CD8-positive, alpha-beta memory T cell (primary cell): ENCODE measurements around the gene GNAI2. TPM values are rescaled to one million over a fixed set of nuclear protein-coding genes. Genes with fewer than 3 reads are reported as not detected.
"Not testable (repeated sequence)": the region's sequence is repeated elsewhere in the genome, so short reads cannot be mapped to it uniquely, and the experiment has no call there.

Source experiments
- CTCF ChIA-PET: fragments of 350-600 bp; sonication (Branson Sonifier 250); formaldehyde crosslinking; loops from one replicate; lab custom pipeline; 2021; ENCODE audit warnings: antibody characterized with exemption; lab: Charles Lee
- POLR2A ChIA-PET: fragments of 350-600 bp; sonication (Branson Sonifier 250); formaldehyde crosslinking; loops from one replicate; lab custom pipeline; 2021; ENCODE audit warnings: antibody characterized with exemption; lab: Charles Lee
- DNase-seq, 5 donors: peaks; one replicate each; pipeline versions ENCODE4 v3.0.0 to v3.0.0-alpha.2; 2020 to 2022; ENCODE audit warnings: mixed read lengths in 1 of 5
- H3K27ac ChIP-seq: one replicate; pipeline ENCODE4 v1.7.0; 2013; ENCODE audit warnings: low read depth, mild to moderate bottlenecking, low read length, moderate library complexity
- H3K27me3 ChIP-seq: 2 replicates; pipeline ENCODE4 v1.7.0; 2013; ENCODE audit warnings: low read length, mild to moderate bottlenecking; ENCODE audit not compliant: insufficient read depth, poor library complexity, severe bottlenecking
- H3K36me3 ChIP-seq: 2 replicates; pipeline ENCODE4 v1.7.0; 2013; ENCODE audit warnings: mild to moderate bottlenecking, low read length, moderate library complexity; ENCODE audit not compliant: insufficient read depth
- H3K4me1 ChIP-seq: 2 replicates; pipeline ENCODE4 v1.7.0; 2013; ENCODE audit warnings: mild to moderate bottlenecking, low read length, moderate library complexity; ENCODE audit not compliant: insufficient read depth
- H3K4me3 ChIP-seq: 2 replicates; pipeline ENCODE4 v1.7.0; 2013; ENCODE audit warnings: mild to moderate bottlenecking, low read length
- H3K9me3 ChIP-seq: 2 replicates; pipeline ENCODE4 v1.7.0; 2013; ENCODE audit warnings: mild to moderate bottlenecking, low read length
- H3K27ac Mint-ChIP-seq, 8 donors: one replicate each; pipeline ENCODE4 v1.8.0; 2020 to 2021; ENCODE audit warnings: mixed read lengths in 8 of 8, mild to moderate bottlenecking in 6 of 8, inconsistent platforms in 3 of 8, moderate library complexity in 3 of 8
- H3K27me3 Mint-ChIP-seq, 2 donors: one replicate each; pipeline ENCODE4 v1.8.0; 2020 to 2021; ENCODE audit warnings: mixed read lengths in 2 of 2, mild to moderate bottlenecking in 1 of 2, moderate library complexity in 1 of 2
- H3K36me3 Mint-ChIP-seq, 3 donors: one replicate each; pipeline ENCODE4 v1.8.0; 2020 to 2021; ENCODE audit warnings: mixed read lengths in 3 of 3, inconsistent platforms in 1 of 3, mild to moderate bottlenecking in 1 of 3
- H3K4me1 Mint-ChIP-seq, 3 donors: one replicate each; pipeline ENCODE4 v1.8.0; 2020 to 2021; ENCODE audit warnings: mixed read lengths in 3 of 3, inconsistent platforms in 1 of 3, mild to moderate bottlenecking in 1 of 3
- H3K4me3 Mint-ChIP-seq, 7 donors: one replicate each; pipeline ENCODE4 v1.8.0; 2020 to 2021; ENCODE audit warnings: mixed read lengths in 7 of 7, mild to moderate bottlenecking in 6 of 7, moderate library complexity in 4 of 7, inconsistent platforms in 2 of 7
- H3K9me3 Mint-ChIP-seq, 5 donors: one replicate each; pipeline ENCODE4 v1.8.0; 2020 to 2022; ENCODE audit warnings: mixed read lengths in 5 of 5, mild to moderate bottlenecking in 3 of 5, moderate library complexity in 2 of 5, inconsistent platforms in 1 of 5
- polyA plus RNA-seq: library from polyadenylated mRNA; unstranded; fragments of 300-500 nt; fragmentation: Illumina TruSeq; gene quantifications from one replicate; pipeline ENCODE4 v1.2.3, GENCODE V29; 2021
- total RNA-seq, 2 experiments: library from RNA; stranded (reverse); gene quantifications; one replicate each; pipeline ENCODE4 v1.2.3, GENCODE V29; 2021

GNAI2 gene
- total and polyA plus RNA-seq, 3 experiments from 2014 or later = 259 to 665 (median 265) TPM

DNA sequence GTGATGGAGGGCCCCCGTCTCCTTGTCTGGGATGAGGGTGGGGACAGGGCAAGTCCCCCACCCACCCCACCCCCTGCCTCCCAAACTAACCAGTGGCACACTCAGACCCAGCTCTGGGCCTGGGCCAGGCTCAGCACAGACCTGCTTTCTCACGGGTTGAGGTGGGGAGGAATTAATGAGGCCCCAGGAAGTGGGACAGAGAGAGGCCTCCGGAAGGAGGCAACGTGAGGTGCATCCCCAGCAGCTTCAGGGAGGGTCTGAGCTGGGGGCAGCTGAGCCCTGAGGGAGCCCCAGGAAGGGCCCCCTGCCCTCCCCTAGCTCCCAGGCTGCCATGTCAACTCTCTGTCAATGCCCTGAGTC, 15.0 kb upstream of the GNAI2 start:
- Mint-ChIP-seq H3K27ac (no peak overlapping the region), H3K4me1 (peaks cover 3 to 11% (median 4%) of the 10 kb centered on the region in 3 donors)
- no peaks in the 10 kb centered on the region for H3K36me3 ChIP-seq

DNA sequence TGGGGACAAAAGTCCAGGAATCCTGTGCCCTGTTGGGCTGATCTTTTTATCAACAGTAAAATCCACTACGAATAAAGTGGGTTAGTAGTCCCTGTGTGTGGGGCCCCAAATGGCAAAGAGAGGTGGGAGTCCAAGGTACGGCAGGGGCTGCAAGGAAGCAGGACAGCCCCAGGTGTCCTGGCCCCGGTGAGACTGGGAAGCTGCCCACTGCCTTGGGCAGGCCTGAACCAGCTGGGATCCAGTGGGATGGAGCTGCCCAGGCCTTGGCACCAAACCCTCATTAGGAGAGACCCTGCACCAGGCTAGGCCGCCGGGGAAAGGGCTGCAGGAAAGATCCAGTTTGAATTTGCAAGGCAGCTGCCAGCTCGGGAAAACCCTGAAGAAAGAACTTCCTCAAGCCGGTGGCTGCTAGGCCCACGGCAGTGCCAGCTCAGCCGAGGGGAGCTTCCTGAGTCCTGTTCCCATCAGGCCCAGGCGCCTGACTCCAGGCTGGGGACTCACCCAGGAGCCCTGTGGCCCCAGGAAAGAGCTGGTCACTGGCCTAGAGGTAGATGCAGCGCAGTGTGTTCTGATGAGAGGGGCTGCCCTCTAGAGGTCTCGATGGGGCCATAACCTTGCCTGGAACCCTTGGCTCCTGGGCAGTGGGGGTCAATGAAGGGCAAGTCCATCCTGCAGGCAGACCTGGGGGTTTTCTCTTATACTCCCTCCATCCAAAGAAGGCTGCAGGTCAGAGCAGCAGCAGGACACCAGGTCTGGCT, 14.4 kb upstream of the GNAI2 start:
- H3K4me1 ChIP-seq = peaks cover 4% of the 10 kb centered on the region
- ChIA-PET CTCF (interaction anchor here (1.2 to 13.2 kb wide), 3 partner anchors 16 to 28 kb away, joined by 3 to 266 read pairs (median 11); partner anchors contain the start of gene GNAT1), POLR2A (interaction anchor here (0.6 kb wide), 1 partner anchor 12 kb away, joined by 4 read pairs; no protein-coding TSS in a partner anchor)
- peaks cover 0 to 3% of the 10 kb centered on the region in 2 donors for H3K27me3 Mint-ChIP-seq
- no peak overlapping the region for H3K27ac ChIP-seq
- no peaks in the 10 kb centered on the region for H3K36me3 ChIP-seq
- H3K9me3 ChIP-seq = no peaks in the 10 kb centered on the region
- H3K4me3 Mint-ChIP-seq = no peak overlapping the region
- no peak overlapping the region for H3K4me3 ChIP-seq
- H3K4me1 Mint-ChIP-seq = peaks cover 6 to 13% (median 6%) of the 10 kb centered on the region in 3 donors
- H3K36me3 Mint-ChIP-seq = no peaks in the 10 kb centered on the region
- peak overlapping the region in 1 of 8 donors; percentile 72 for H3K27ac Mint-ChIP-seq
- no peak for DNase-seq
- H3K9me3 Mint-ChIP-seq = no peaks in the 10 kb centered on the region
- H3K27me3 ChIP-seq = no peaks in the 10 kb centered on the region

More for the DNA sequence above, 15.0 kb upstream of the GNAI2 start:
- POLR2A ChIA-PET = no interaction called here
- Histone ChIP-seq H3K27me3 (no peaks in the 10 kb centered on the region), H3K4me3 (no peak overlapping the region), H3K9me3 (no peaks in the 10 kb centered on the region), H3K4me1 (no peaks in the 10 kb centered on the region), H3K27ac (no peak overlapping the region)
- CTCF ChIA-PET = interaction anchor here (1.2 to 13.2 kb wide), 3 partner anchors 15 to 28 kb away, joined by 3 to 266 read pairs (median 11); partner anchors contain the start of gene GNAT1
- Mint-ChIP-seq H3K27me3 (peaks cover 0 to 2% of the 10 kb centered on the region in 2 donors), H3K4me3 (no peak overlapping the region), H3K9me3 (no peaks in the 10 kb centered on the region), H3K36me3 (no peaks in the 10 kb centered on the region)
- DNase-seq = no peak

DNA sequence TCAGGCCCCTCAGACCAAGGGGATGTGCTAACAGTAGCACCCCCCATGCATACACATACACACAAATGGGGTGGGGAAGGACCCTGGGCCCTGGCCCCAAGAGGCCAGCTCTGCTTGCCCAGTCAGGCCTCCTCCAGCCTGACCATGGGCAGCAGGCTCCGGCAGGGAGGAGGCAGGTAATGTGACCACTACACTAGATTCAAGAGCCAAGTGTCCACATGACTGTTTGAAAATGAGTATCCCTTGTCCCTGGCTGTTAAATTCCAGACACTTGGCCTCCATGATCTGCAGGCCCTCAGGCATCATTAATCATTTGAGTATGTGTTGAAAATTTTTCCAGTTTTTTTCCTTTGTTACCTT, 13.9 kb upstream of the GNAI2 start:
- H3K27ac Mint-ChIP-seq = peak overlapping the region in 1 of 8 donors; percentile 72
- DNase-seq = no peak
- peaks cover 0 to 3% of the 10 kb centered on the region in 2 donors for H3K27me3 Mint-ChIP-seq
- H3K4me3 Mint-ChIP-seq = no peak overlapping the region
- H3K4me1 Mint-ChIP-seq = peaks cover 10 to 19% (median 11%) of the 10 kb centered on the region in 3 donors
- no peaks in the 10 kb centered on the region for H3K36me3 ChIP-seq
- no peaks in the 10 kb centered on the region for H3K9me3 Mint-ChIP-seq
- H3K27me3 ChIP-seq = no peaks in the 10 kb centered on the region
- no peaks in the 10 kb centered on the region for H3K9me3 ChIP-seq
- CTCF ChIA-PET = interaction anchor here (13.2 kb wide), 1 partner anchor 29 kb away, joined by 266 read pairs; the partner anchor contains the start of gene GNAT1
- POLR2A ChIA-PET = interaction anchor here (0.6 kb wide), 1 partner anchor 12 kb away, joined by 4 read pairs; no protein-coding TSS in a partner anchor
- H3K27ac ChIP-seq = no peak overlapping the region
- H3K4me3 ChIP-seq = no peak overlapping the region
- H3K4me1 ChIP-seq = peaks cover 9% of the 10 kb centered on the region
- peaks cover 0 to 3% (median 0%) of the 10 kb centered on the region in 3 donors for H3K36me3 Mint-ChIP-seq

DNA sequence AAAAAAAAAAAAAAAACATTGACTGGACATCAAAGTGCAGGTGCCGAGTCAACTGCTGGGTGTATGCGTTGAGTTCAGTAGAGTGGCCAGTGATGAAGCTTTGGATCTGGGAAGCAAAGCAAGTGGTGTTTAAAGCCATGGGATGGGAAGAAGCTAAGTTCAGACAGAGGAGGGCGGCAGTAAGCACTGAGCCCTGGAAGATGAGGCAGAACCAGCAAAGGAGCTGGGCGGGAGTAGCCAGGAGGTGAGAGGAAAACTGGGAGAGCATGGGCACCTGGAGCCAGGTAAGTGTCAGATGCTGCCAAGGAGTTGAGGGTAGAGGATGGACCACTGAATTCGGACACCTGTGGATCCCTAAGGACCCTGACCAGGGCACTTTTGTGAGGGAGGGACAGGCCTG, 11.4 kb upstream of the GNAI2 start:
- peak overlapping the region in 3 of 7 donors; percentile 45 to 79 (median 61) for H3K4me3 Mint-ChIP-seq
- H3K4me3 ChIP-seq = no peak overlapping the region
- CTCF ChIA-PET = interaction anchor here (1.3 to 15.9 kb wide), 10 partner anchors 11 to 104 kb away, joined by 3 to 266 read pairs (median 19); partner anchors contain the start of genes GNAI2, GNAT1, HYAL3 and NAA80
- peaks cover 14 to 37% (median 24%) of the 10 kb centered on the region in 3 donors for H3K4me1 Mint-ChIP-seq
- no peaks in the 10 kb centered on the region for H3K36me3 ChIP-seq
- peaks cover 0 to 4% (median 0%) of the 10 kb centered on the region in 3 donors for H3K36me3 Mint-ChIP-seq
- no peak overlapping the region for H3K27ac ChIP-seq
- H3K9me3 ChIP-seq = no peaks in the 10 kb centered on the region
- H3K27ac Mint-ChIP-seq = peak overlapping the region in 2 of 8 donors; percentile 59 to 80
- POLR2A ChIA-PET = no interaction called here
- H3K4me1 ChIP-seq = peaks cover 20% of the 10 kb centered on the region
- H3K27me3 ChIP-seq = no peaks in the 10 kb centered on the region
- DNase-seq = no peak
- peaks cover 0 to 3% of the 10 kb centered on the region in 2 donors for H3K27me3 Mint-ChIP-seq
- H3K9me3 Mint-ChIP-seq = no peaks in the 10 kb centered on the region

DNA sequence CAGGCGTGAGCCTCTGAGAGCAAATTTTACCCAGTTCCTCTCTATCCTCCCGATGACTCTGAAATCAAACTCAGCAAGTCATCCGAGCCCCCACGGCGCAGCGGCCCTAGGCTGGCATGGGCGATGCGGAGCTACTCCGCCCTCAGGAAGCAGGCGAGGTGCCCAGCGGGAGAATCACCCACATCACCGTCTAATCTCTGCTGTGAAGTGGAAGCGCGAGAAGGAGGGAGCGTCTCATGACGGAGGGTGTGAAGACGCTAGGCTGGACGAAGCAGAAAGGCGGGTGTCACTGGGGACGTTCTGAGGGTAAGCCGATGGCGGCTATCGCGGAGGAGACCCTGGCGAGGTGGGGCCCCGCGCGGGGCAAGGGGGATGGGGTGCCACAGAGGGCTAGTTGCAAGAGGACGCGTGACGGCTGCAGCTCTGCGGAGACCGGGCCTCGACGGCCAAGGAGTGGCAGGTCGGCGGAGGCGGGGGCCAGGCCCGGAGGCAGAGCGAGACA, 9.1 kb upstream of the GNAI2 start:
- H3K4me1 ChIP-seq = peaks cover 20% of the 10 kb centered on the region
- H3K4me3 ChIP-seq = peak overlapping the region; percentile 86

DNA sequence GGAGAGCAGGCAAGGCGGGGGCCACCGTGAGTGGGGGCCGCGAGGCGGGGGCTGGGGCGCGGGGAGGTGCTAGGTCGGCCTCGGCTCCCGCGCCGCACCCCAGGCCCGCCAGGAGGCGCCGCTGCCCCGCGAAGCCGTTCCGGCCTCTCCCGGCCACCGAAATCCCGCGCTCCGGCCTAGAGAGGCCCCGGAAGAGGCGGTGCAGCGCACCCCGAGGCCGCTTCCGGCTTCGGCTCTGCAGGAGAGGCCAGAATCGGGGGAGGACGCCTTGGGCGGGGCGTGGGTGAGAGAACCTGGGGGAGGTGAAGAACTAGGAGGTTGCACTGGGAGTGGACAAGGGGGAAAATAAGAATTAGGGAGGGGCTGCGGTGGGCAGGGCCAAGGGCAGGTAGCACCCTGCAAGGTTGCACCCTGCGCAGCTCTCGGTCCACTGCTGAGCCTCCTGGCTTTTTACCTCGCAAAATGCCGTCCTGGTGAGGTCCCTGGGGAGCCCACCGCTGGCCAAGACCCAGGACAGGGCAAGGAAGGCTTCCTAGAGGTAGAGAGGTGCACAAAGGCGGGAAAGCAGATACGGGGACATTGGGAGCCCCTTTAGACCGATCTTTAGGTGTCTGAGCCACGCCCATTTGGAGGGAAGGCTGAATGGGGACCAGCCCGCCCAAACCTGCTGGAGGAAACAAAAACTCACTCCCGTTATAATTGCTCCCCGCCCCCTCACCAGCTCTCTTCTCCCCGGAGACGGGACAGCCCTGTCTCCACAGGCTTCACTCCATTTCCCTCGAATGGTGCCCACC, 8.4 kb upstream of the GNAI2 start:
- peak overlapping the region; percentile 89 to 99 (median 94) for H3K4me3 Mint-ChIP-seq
- H3K9me3 ChIP-seq = no peaks in the 10 kb centered on the region
- ChIA-PET CTCF (interaction anchor here (0.9 to 15.9 kb wide), 22 partner anchors 8 to 71 kb away, joined by 3 to 266 read pairs (median 9); partner anchors contain the start of genes GNAI2, GNAT1, HYAL3 and IFRD2), POLR2A (interaction anchor here (0.8 to 3.2 kb wide), 6 partner anchors 9 to 28 kb away, joined by 3 to 35 read pairs (median 6); partner anchors contain the start of gene GNAI2)
- H3K27me3 Mint-ChIP-seq = peaks cover 0 to 3% of the 10 kb centered on the region in 2 donors
- peaks cover 0 to 4% (median 2%) of the 10 kb centered on the region in 3 donors for H3K36me3 Mint-ChIP-seq
- H3K27me3 ChIP-seq = no peaks in the 10 kb centered on the region
- H3K27ac ChIP-seq = peak overlapping the region; percentile 63
- peaks cover 20% of the 10 kb centered on the region for H3K4me1 ChIP-seq
- peak; percentile 88 to 93 (median 89) for DNase-seq
- no peaks in the 10 kb centered on the region for H3K36me3 ChIP-seq
- peak overlapping the region; percentile 86 for H3K4me3 ChIP-seq
- peaks cover 15 to 33% (median 24%) of the 10 kb centered on the region in 3 donors for H3K4me1 Mint-ChIP-seq
- peak overlapping the region; percentile 79 to 96 (median 92) for H3K27ac Mint-ChIP-seq
- no peaks in the 10 kb centered on the region for H3K9me3 Mint-ChIP-seq

More for the DNA sequence above, 9.1 kb upstream of the GNAI2 start:
- H3K27me3 ChIP-seq = no peaks in the 10 kb centered on the region
- DNase-seq = peak in 1 of 5 donors; percentile 44
- H3K4me3 Mint-ChIP-seq = peak overlapping the region; percentile 89 to 99 (median 94)
- H3K9me3 ChIP-seq = no peaks in the 10 kb centered on the region
- H3K4me1 Mint-ChIP-seq = peaks cover 14 to 33% (median 24%) of the 10 kb centered on the region in 3 donors
- H3K27ac ChIP-seq = peak overlapping the region; percentile 33
- H3K27ac Mint-ChIP-seq = peak overlapping the region; percentile 87 to 96 (median 92)
- POLR2A ChIA-PET = interaction anchor here (0.7 to 3.2 kb wide), 8 partner anchors 9 to 440 kb away, joined by 3 to 35 read pairs (median 8); partner anchors contain the start of genes GNAI2 and IP6K1
- CTCF ChIA-PET = interaction anchor here (0.7 to 15.9 kb wide), 22 partner anchors 9 to 859 kb away, joined by 3 to 266 read pairs (median 9); partner anchors contain the start of genes GNAI2, GNAT1, HYAL3 and NAA80
- H3K36me3 ChIP-seq = no peaks in the 10 kb centered on the region
- peaks cover 0 to 4% (median 2%) of the 10 kb centered on the region in 3 donors for H3K36me3 Mint-ChIP-seq
- peaks cover 0 to 3% of the 10 kb centered on the region in 2 donors for H3K27me3 Mint-ChIP-seq
- no peaks in the 10 kb centered on the region for H3K9me3 Mint-ChIP-seq

DNA sequence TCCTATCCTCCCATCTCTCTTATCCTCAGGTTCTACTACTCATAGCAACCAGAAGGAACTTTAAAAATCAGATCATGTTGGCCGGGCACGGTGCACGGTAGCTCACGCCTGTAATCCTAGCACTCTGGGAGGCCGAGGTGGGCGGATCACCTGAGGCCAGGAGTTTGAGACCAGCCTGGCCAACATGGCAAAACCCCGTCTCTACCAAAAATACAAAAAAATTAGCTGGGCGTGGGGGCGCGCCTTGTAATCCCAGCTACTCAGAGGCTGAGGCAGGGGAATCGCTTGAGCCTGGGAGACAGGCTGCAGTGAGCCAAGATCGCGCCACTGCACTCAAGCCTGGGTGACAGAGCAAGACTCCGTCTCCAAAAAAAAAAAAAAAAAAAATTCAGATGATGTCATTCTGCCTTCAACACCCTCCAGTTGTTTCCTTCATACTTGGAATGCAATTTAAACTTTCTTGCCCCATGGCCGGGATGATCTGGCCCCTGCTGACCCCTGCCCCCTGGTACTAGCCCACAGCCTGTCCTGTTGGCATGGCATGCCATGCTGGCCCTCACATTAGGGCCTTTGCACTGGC, 7.7 kb upstream of the GNAI2 start:
- not testable (repeated sequence) for H3K36me3 Mint-ChIP-seq, H3K27ac ChIP-seq, H3K9me3 ChIP-seq, H3K27me3 Mint-ChIP-seq, H3K9me3 Mint-ChIP-seq, H3K27me3 ChIP-seq, DNase-seq, H3K36me3 ChIP-seq
- peak overlapping the region; percentile 85 to 99 (median 94) for H3K4me3 Mint-ChIP-seq
- H3K4me1 Mint-ChIP-seq = peaks cover 16 to 33% (median 24%) of the 10 kb centered on the region in 3 donors
- peak overlapping the region; percentile 63 to 93 (median 88) for H3K27ac Mint-ChIP-seq
- Histone ChIP-seq H3K4me1 (peaks cover 20% of the 10 kb centered on the region), H3K4me3 (peak overlapping the region; percentile 86)
- ChIA-PET POLR2A (interaction anchor here (0.7 to 3.2 kb wide), 4 partner anchors 8 to 1272 kb away, joined by 4 to 35 read pairs (median 7); partner anchors contain the start of gene GNAI2), CTCF (interaction anchor here (0.6 to 15.9 kb wide), 11 partner anchors 7 to 78 kb away, joined by 3 to 266 read pairs (median 5); partner anchors contain the start of genes GNAI2, GNAT1 and IFRD2)
